NCI-H1105 treated with DMSO at 0.1 percent for 48 hours (cell line): Measurements from ENCODE around the gene OR52E1.

Experiments used
- DNase-seq: peaks from one replicate; lab custom pipeline; 2025; lab: John Stamatoyannopoulos, UW

OR52E1 gene

GRCh38 chr11:5117588-5117987, 48.2 kb downstream of the OR52E1 start:
- DNase-seq: no peak

GRCh38 chr11:5118893-5119292, 49.5 kb downstream of the OR52E1 start:
- DNase-seq: no peak
